Keratinocyte (primary cell): ENCODE results near the gene MAL. TPM values are rescaled to one million over a fixed set of nuclear protein-coding genes. Genes with fewer than 3 reads are reported as not detected.

Source experiments
- DNase-seq: peaks from one replicate; pipeline ENCODE4 v3.0.0-alpha.2; 2011; ENCODE audit warnings: low read depth, missing footprints, low spot score
- FAIRE-seq: peaks from 2 replicates; lab custom pipeline; 2011; peaks lifted over from hg19 to GRCh38; lab: Jason Lieb, UNC
- H2AFZ ChIP-seq: 2 replicates; pipeline ENCODE4 v1.6.0; 2012; ENCODE audit warnings: low read length, control low read depth, inconsistent platforms; ENCODE audit not compliant: control insufficient read depth
- H3K27ac ChIP-seq: 2 replicates; pipeline ENCODE4 v1.5.1; 2011; ENCODE audit warnings: low read length; ENCODE audit not compliant: control insufficient read depth, insufficient read depth
- H3K27me3 ChIP-seq: 3 replicates; pipeline ENCODE4 v1.6.0; 2011; ENCODE audit warnings: low read length; ENCODE audit not compliant: control insufficient read depth, insufficient read depth; ENCODE audit errors: extremely low read depth
- H3K36me3 ChIP-seq, 2 experiments: 2 replicates in 1 of 2; 3 replicates in 1 of 2; pipeline ENCODE4 v1.5.1; 2011; ENCODE audit warnings: low read length in 2 of 2, mild to moderate bottlenecking in 1 of 2; ENCODE audit not compliant: control insufficient read depth in 2 of 2, insufficient read depth in 2 of 2; ENCODE audit errors: extremely low read depth in 1 of 2
- H3K4me1 ChIP-seq: 3 replicates; pipeline ENCODE4 v1.5.1; 2011; ENCODE audit warnings: low read length; ENCODE audit not compliant: control insufficient read depth, insufficient read depth; ENCODE audit errors: extremely low read depth
- H3K4me2 ChIP-seq: 3 replicates; pipeline ENCODE4 v1.6.0; 2011; ENCODE audit warnings: low read depth, low read length; ENCODE audit not compliant: control insufficient read depth, insufficient read depth; ENCODE audit errors: extremely low read depth
- H3K4me3 ChIP-seq, 3 experiments: fragments of 200-600 bp in 1 of 3; sonication (generic) in 1 of 3; 2 replicates in 2 of 3; 3 replicates in 1 of 3; pipeline ENCODE4 v1.5.1; 2011 to 2016; ENCODE audit warnings: low read length in 3 of 3, mild to moderate bottlenecking in 3 of 3, control low read depth in 2 of 3, inconsistent platforms in 1 of 3, low read depth in 1 of 3, mixed read lengths in 1 of 3, mixed run types in 1 of 3, moderate library complexity in 1 of 3; ENCODE audit not compliant: control insufficient read depth in 2 of 3, insufficient read depth in 2 of 3; ENCODE audit errors: extremely low read depth in 1 of 3
- H3K79me2 ChIP-seq: 2 replicates; pipeline ENCODE4 v1.6.0; 2012; ENCODE audit warnings: low read length; ENCODE audit not compliant: control insufficient read depth, insufficient read depth
- H3K9ac ChIP-seq: 3 replicates; pipeline ENCODE4 v1.6.0; 2011; ENCODE audit warnings: low read length; ENCODE audit not compliant: control insufficient read depth, insufficient read depth; ENCODE audit errors: extremely low read depth
- H3K9me1 ChIP-seq: 3 replicates; pipeline ENCODE4 v1.6.0; 2011; ENCODE audit warnings: low read length; ENCODE audit not compliant: control insufficient read depth, insufficient read depth; ENCODE audit errors: extremely low read depth
- H3K9me3 ChIP-seq: 2 replicates; pipeline ENCODE4 v1.5.1; 2012; ENCODE audit warnings: low read depth, low read length; ENCODE audit not compliant: control insufficient read depth
- H4K20me1 ChIP-seq: 3 replicates; pipeline ENCODE4 v1.6.0; 2011; ENCODE audit warnings: low read length; ENCODE audit not compliant: control insufficient read depth, insufficient read depth; ENCODE audit errors: extremely low read depth
- EZH2 ChIP-seq: IDR thresholded peaks from one replicate; pipeline ENCODE4 v1.6.1; 2012; ENCODE audit warnings: inconsistent platforms, mild to moderate bottlenecking, low read length, moderate library complexity
- dilution Hi-C: fragments of 300-500 bp; cut with MboI; formaldehyde crosslinking; loops from one replicate; pipeline ENCODE4 v1.7.0; 2020; ENCODE audit warnings: low sequenced_read_pairs; ENCODE audit not compliant: extremely low pct_ligation_motif_present
- polyA plus RNA-seq, 5 experiments: library from polyadenylated mRNA; depleted of rRNA in 3 of 5; stranded (reverse) in 3 of 5; stranded (forward) in 1 of 5; unstranded in 1 of 5; fragments of >200 nt; gene quantifications; 1 replicate in 1 of 5; 2 replicates in 3 of 5; 3 replicates in 1 of 5; pipeline versions ENCODE4 v1.2.1 to v1.2.3, GENCODE V29; 2011 to 2012; ENCODE audit warnings: missing spikeins in 2 of 5, low read depth in 1 of 5, low replicate concordance in 1 of 5
- TF ChIP-seq, protein P1 (sequence below), 3 experiments: IDR thresholded peaks in 1 of 3; conservative IDR thresholded peaks in 1 of 3; optimal IDR thresholded peaks in 1 of 3; 2 replicates in 2 of 3; 3 replicates in 1 of 3; pipeline versions ENCODE3 to v1.5.1; 2011; ENCODE audit warnings: low read length in 3 of 3, mild to moderate bottlenecking in 3 of 3, moderate library complexity in 2 of 3, control low read depth in 1 of 3, inconsistent platforms in 1 of 3; ENCODE audit not compliant: insufficient read depth in 2 of 3; ENCODE audit errors: extremely low read depth in 1 of 3

Gene MAL
- polyA plus RNA-seq, 1 donor (not counting 4 experiments of a cell fraction or from before 2014, with no cell fraction given): not detected

DNA sequence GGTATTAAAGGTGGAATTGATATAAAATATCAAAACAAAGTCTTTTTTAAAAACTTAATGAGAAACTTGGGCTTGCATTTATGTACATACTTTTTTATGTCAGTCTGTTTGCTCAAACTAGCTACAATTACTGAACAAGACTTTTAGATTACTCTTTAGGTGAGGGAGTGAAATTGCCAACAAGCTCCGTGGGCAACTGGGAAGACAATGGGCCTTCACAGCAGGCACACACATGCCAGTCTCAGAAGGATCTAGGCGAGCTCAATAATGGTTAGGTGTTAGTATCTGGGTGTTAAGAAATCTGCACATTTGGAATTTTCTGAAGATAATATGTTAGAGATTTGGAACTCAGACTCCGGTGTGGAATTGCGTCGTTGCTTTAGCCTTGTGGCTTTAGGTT is 23.0 kb upstream of the MAL start:
- no peak for DNase-seq
- H3K9me1 ChIP-seq: no peaks in the 10 kb centered on the region
- TF ChIP-seq, protein P1, sequence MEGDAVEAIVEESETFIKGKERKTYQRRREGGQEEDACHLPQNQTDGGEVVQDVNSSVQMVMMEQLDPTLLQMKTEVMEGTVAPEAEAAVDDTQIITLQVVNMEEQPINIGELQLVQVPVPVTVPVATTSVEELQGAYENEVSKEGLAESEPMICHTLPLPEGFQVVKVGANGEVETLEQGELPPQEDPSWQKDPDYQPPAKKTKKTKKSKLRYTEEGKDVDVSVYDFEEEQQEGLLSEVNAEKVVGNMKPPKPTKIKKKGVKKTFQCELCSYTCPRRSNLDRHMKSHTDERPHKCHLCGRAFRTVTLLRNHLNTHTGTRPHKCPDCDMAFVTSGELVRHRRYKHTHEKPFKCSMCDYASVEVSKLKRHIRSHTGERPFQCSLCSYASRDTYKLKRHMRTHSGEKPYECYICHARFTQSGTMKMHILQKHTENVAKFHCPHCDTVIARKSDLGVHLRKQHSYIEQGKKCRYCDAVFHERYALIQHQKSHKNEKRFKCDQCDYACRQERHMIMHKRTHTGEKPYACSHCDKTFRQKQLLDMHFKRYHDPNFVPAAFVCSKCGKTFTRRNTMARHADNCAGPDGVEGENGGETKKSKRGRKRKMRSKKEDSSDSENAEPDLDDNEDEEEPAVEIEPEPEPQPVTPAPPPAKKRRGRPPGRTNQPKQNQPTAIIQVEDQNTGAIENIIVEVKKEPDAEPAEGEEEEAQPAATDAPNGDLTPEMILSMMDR (optimal IDR thresholded peaks at IDR 0.05 in 1 of 3, IDR thresholded peaks at IDR 0.05 in 1 of 3, conservative IDR thresholded peaks at IDR 0.05 in 1 of 3; ENCODE audit: extremely low read depth in 1 of 3, insufficient read depth in 2 of 3, low read length in 3 of 3): no peak
- TF ChIP-seq EZH2: no peak
- dilution Hi-C loops: no loop called here
- no peaks in the 10 kb centered on the region for H3K9me3 ChIP-seq
- no peak for FAIRE-seq
- no peaks in the 10 kb centered on the region for H3K79me2 ChIP-seq
- H3K27me3 ChIP-seq: peaks cover 21% of the 10 kb centered on the region
- no peaks in the 10 kb centered on the region for H3K36me3 ChIP-seq
- no peak overlapping the region for H3K4me2 ChIP-seq
- H3K4me3 ChIP-seq: no peak overlapping the region
- no peaks in the 10 kb centered on the region for H4K20me1 ChIP-seq
- no peaks in the 10 kb centered on the region for H3K4me1 ChIP-seq
- H3K27ac ChIP-seq: no peak overlapping the region
- H3K9ac ChIP-seq: no peak overlapping the region
- H2AFZ ChIP-seq: no peak overlapping the region

DNA sequence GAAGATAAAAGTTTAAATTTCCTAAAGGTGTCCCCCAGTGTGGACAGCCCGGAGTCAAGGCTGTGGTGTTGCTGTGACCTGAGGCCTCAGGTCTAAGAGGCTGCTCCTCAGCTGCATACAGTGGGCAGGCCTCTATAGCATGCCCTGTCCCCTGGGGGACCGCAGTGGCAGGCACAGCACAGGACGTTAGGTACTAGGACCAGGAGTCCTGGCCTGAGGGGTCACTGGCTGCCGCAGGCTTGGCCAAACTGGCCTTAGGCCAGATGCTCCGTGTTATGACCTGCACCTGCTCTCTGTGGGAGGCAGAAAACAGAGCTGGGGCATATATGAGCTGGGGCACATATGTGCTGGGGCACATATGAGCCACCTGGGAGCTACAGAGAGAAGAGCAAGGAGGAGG is 21.2 kb upstream of the MAL start:
- Histone ChIP-seq H3K9me3 (no peaks in the 10 kb centered on the region), H2AFZ (no peak overlapping the region), H3K4me1 (no peaks in the 10 kb centered on the region), H3K9me1 (no peaks in the 10 kb centered on the region), H3K9ac (no peak overlapping the region), H3K36me3 (no peaks in the 10 kb centered on the region), H3K27ac (no peak overlapping the region), H3K4me2 (no peak overlapping the region), H3K4me3 (no peak overlapping the region), H3K79me2 (no peaks in the 10 kb centered on the region), H3K27me3 (peaks cover 4% of the 10 kb centered on the region), H4K20me1 (no peaks in the 10 kb centered on the region)
- no peak for FAIRE-seq
- dilution Hi-C loops: no loop called here
- TF ChIP-seq, protein P1 (optimal IDR thresholded peaks at IDR 0.05 in 1 of 3, IDR thresholded peaks at IDR 0.05 in 1 of 3, conservative IDR thresholded peaks at IDR 0.05 in 1 of 3; ENCODE audit: extremely low read depth in 1 of 3, insufficient read depth in 2 of 3, low read length in 3 of 3): no peak
- no peak for TF ChIP-seq EZH2
- DNase-seq: no peak
